ENCODE data around the gene ANKFY1.

The ANKFY1 gene

DNA sequence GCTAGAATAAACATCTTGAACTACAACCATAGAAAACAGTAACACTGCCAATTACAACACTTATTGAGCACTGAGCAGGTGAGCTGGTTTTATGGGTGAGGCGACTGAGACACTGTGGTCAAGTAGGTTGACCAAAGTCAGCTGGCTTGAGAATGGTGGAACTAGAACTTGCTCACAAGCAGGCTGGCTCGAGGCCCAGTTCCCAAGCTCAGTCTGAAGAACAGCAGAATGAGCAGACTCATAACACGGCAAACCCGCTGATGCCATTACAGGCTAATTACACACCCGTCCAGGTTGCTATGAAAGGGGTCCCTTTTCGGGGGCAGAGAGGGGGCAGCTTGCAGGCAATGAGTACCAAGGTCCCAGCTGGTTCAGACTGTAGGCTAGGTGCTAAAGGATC lies 127.4 kb downstream of the ANKFY1 start:
- DNase-seq (ENCODE audit: low read depth, low spot score): no peak
- H3K27ac ChIP-seq: no peak overlapping the region

DNA sequence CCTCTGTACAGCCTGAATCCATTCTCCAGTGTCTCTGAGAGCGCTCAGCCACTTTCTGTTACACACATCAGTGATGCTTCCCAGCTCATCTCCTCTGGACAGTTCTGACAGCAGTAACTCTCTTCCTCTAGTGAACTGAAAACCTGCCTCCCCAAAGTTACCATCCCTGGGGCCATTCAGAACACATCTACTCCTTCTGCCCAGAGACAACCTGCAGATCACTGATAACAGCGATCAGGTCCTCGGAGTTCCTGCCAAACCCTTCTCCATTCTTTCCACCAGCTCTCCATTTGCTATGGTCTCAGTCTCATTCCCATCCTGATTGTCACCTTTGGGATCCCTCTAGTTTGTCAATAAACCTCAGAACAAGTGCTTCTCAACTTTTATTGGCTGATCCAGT lies 128.3 kb downstream of the ANKFY1 start:
- DNase-seq (ENCODE audit: low read depth, low spot score): no peak
- no peak overlapping the region for H3K27ac ChIP-seq

DNA sequence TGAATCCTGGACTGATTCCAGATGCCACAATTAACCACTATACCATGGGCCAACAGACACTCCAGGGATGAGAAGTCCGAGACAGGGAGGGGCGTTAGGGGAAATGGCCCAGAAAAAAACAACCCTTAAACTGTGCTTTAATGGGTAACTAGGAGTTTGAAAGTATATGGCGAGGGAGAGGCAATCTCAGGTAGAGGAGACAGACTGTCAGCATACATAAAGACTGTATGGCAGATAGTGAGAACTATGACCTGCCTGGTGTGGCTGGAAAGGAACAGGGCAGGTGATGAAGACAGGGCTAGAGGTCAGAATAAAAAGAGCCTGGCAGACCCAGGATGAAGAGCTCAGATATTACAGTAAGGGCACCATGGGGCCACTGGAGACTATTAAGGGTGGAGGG lies 129.1 kb downstream of the ANKFY1 start:
- DNase-seq (ENCODE audit: low read depth, low spot score): no peak

DNA sequence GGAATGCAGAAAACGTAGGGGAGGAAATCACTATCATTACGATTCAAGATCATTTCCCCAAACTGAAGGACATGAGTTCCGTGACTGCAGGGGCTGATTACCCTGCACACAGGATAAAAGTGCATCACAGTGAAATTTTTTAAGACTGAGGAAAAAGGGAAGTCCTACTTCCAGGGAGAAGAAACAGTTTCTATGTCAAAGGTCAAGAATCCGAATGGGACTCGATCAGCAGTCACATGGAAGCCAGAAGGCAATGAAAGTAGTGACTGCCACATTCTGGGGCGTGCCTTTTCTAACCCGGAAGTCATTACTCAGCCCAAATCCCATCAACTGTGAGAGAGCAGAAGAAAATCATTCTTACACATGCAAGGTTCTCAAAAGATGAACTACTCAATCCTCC lies 133.1 kb downstream of the ANKFY1 start:
- no peak overlapping the region for H3K27ac ChIP-seq
- DNase-seq (ENCODE audit: low read depth, low spot score): no peak

More for the DNA sequence above, 129.1 kb downstream of the ANKFY1 start:
- H3K27ac ChIP-seq: no peak overlapping the region

DNA sequence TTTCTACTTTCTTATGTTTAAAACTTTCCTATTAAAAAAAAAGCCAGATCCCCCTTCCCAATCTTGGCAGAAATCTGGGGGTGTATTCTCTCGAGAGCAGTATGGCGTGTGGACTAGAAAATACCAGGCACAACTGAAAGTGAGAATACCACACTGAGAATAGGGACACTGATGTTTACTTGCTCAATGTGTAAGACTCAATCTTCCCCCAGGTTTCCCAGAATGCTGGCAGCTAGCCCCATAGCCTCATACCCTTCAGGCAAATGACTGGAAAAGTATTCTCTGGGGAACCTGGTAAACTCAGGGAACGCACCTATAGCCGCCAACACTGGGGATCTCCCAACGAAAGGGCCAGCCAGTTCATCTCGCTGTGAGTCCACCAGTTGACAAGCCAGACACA lies 136.2 kb downstream of the ANKFY1 start:
- no peak overlapping the region for H3K27ac ChIP-seq
- DNase-seq (ENCODE audit: low read depth, low spot score): no peak

DNA sequence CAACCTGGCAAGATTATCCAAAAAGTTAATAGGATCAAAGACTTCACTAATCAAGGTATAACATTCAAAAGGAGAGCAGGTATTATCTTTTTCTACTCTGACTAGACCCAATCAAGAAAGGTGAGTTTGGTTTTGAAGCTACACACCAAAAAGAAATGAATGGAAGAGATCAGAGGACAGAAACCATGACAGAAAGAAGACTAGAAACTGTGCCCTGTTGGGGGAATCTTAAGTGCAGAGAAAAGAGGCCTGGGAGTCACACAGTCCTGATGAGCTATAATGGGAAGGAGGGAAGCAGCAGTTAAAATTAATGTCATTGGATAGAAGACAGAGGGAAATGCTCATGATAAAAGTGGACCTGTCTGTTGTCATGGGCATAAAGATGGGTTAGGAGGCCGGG lies 138.2 kb downstream of the ANKFY1 start:
- H3K27ac ChIP-seq: no peak overlapping the region
- no peak for DNase-seq (ENCODE audit: low read depth, low spot score)

DNA sequence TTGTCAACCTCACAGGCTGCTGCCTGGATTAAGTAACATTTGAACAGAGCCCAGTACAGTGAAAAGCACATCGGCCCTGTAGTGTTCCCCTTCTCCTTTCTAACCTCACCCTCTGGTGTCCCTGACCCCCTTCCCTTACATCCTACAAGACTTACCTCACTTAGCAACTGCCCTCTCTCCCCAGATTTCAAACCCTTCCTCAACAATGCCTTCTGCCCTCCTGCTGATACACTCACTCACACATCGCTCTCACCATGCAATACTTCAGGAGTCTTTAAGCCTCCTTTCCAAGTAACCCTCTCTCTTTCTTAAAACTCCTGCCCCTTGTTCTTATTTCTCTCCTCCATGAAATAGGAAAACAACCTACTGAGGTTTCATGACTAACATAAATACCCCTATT lies 138.8 kb downstream of the ANKFY1 start:
- no peak overlapping the region for H3K27ac ChIP-seq
- DNase-seq (ENCODE audit: low read depth, low spot score): no peak

DNA sequence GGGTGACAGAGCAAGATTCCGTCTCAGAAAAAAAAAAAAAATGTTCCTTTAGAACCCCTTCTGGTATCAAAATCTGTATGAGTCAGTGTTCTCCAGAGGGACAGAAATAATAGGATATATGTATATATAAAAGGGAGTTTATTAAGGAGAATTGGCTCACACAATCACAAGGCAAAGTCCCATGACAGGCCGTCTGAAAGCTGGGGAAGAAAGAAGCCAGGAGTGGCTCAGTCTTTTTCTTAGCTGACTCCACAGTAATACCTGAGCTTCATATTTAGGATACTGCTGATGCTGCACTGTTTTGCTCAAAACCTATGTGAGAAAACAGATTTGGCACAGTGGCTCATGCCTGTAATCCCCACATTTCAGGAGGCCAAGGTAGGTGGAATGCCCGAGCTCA lies 143.4 kb downstream of the ANKFY1 start:
- H3K27ac ChIP-seq: no peak overlapping the region
- DNase-seq (ENCODE audit: low read depth, low spot score): no peak

DNA sequence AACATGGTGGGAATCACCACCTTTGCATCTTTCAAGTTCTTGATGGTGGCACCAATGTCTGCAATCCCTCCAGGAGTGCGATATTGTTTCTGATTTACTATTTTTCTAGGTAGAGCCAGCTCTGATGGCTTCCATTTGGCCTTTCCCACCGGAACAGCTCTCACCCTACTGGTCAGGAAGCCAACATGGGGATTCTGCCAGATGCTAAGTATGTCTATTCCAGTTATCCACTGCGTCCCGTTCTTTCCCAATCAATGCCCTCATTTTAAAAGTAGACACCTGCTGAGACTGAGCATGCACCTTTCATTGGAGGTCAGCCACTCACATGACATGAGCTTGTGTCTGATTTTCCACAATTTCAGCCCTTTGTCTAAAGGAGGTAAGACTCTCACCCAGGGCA lies 144.5 kb downstream of the ANKFY1 start:
- H3K27ac ChIP-seq: no peak overlapping the region
- DNase-seq (ENCODE audit: low read depth, low spot score): no peak

DNA sequence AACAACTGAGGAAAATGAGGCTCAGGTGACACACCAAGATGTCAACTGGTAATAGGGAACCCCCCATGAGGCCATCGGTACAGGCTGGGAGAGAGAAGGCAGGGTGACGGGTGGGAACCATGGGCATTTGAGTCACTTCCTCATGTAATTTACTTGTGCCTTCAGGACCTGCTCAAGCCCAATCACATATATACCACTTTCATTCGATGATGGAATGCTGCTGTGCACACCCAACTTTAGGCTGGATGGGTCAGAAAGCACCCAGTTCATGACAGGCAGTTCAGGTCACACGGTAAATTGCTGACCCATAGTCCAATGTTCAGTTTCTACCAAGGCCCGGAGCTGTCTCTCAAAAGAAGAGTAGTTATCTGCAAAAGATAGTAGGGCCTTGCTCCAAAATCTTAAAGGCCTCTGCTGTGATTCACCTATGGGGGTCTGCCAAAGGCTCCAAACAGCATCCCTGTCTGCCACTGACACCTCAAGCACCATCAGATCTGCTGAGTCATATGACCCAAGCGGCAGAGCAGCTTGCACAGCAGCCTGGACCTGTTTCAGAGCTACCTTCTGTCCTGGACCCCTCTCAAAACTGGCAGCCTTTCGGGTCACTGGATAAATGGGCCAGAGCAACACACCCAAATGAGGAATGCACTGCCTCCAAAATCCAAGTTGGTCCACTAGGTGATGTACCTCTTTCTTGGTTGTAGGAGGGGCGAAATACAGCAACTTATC lies 145.6 kb downstream of the ANKFY1 start:
- H3K27ac ChIP-seq: no peak overlapping the region
- DNase-seq (ENCODE audit: low read depth, low spot score): no peak

DNA sequence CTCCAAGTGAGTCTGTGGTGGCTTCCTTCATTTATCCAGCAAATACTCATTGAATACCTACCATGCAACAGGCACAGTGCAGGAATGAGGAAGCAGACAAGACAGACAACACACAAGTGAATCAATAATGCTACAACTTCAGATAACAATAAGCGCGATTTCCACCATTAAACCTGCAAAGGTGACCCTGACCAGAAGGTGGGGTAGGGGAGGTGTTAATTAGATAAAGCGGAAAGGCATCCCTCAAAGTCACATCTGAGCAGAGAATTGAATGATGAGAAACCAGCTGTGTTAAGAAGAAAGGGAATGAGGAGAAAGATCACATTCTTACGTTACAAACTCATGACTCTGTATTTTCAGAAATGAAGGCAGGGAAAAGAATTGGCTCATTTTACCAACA lies 147.3 kb downstream of the ANKFY1 start:
- DNase-seq (ENCODE audit: low read depth, low spot score): no peak
- H3K27ac ChIP-seq: no peak overlapping the region
